Calu3 (cell line): ENCODE data around the gene SPOCD1. TPM values are rescaled to one million over a fixed set of nuclear protein-coding genes. Genes with fewer than 3 reads are reported as not detected.

Experiments used
- BruUV-seq: library from RNA; stranded (reverse); fragments of 400-500 nt; replicated peaks from 2 replicates; lab custom pipeline; 2021; lab: Mats Ljungman, UMichigan
- CTCF ChIA-PET: fragments of 300-600 bp; sonication (Branson Sonifier 250); formaldehyde crosslinking; loops from one replicate; lab custom pipeline; 2022; ENCODE audit warnings: antibody characterized with exemption; lab: Charles Lee
- DNase-seq: peaks from one replicate; pipeline ENCODE4 v3.0.0; 2022
- H3K27ac Mint-ChIP-seq: one replicate; pipeline ENCODE4 v1.8.0; 2022; ENCODE audit warnings: mixed read lengths; ENCODE audit not compliant: unreplicated experiment
- H3K27me3 Mint-ChIP-seq: one replicate; pipeline ENCODE4 v1.8.0; 2022; ENCODE audit warnings: mixed read lengths; ENCODE audit not compliant: unreplicated experiment
- H3K36me3 Mint-ChIP-seq: one replicate; pipeline ENCODE4 v1.8.0; 2022; ENCODE audit warnings: mild to moderate bottlenecking, moderate library complexity, mixed read lengths; ENCODE audit not compliant: insufficient read depth, unreplicated experiment
- H3K4me1 Mint-ChIP-seq: one replicate; pipeline ENCODE4 v1.8.0; 2022; ENCODE audit warnings: mild to moderate bottlenecking, low read depth, mixed read lengths; ENCODE audit not compliant: unreplicated experiment
- H3K4me3 Mint-ChIP-seq: one replicate; pipeline ENCODE4 v1.8.0; 2022; ENCODE audit warnings: mild to moderate bottlenecking, low read depth, moderate library complexity, mixed read lengths; ENCODE audit not compliant: unreplicated experiment
- H3K9me3 Mint-ChIP-seq: one replicate; pipeline ENCODE4 v1.8.0; 2022; ENCODE audit warnings: low read depth, mixed read lengths; ENCODE audit not compliant: unreplicated experiment
- CTCF ChIP-seq: fragments of 200-600 bp; IDR thresholded peaks from one replicate; pipeline ENCODE4 v1.8.0; 2022; ENCODE audit warnings: antibody characterized with exemption; ENCODE audit not compliant: unreplicated experiment
- intact Hi-C: fragments of 100-400 bp; cut with micrococcal nuclease; formaldehyde crosslinking; loops from one replicate; pipeline ENCODE4 v1.10.0; 2022; ENCODE audit not compliant: unreplicated experiment
- total RNA-seq: library from RNA; stranded (reverse); gene quantifications from 2 replicates; pipeline ENCODE4 v1.2.3, GENCODE V29; 2022

SPOCD1 gene
- total RNA-seq, 1 experiment from 2014 or later = 6.3 TPM

DNA sequence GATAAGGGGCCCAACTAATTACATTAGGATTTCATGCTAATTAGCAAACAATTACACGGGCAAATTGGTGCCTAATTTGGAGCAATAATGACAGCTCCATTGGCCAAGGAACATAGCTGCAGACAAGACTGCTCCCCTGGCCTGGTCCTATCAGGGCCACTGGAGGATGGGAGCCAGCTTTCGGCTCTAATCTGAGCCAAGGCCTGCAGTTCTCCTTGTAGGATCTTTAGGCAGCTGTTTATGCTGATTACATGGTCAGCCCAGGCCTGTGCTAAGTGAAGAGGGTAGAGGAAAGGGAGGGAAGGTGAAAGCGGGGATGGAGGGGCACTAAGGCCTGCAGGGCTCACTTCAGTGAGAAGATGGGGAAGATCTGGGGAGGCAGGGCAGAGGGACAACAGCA lies 39.3 kb downstream of the SPOCD1 start:
- no peaks in the 10 kb centered on the region for H3K9me3 Mint-ChIP-seq
- H3K27me3 Mint-ChIP-seq = peaks cover 67% of the 10 kb centered on the region
- no peak overlapping the region for H3K4me3 Mint-ChIP-seq
- no TSS peak for BruUV-seq
- no peak for TF ChIP-seq CTCF
- no peak overlapping the region for H3K27ac Mint-ChIP-seq
- intact Hi-C loops = no loop called here
- peaks cover 3% of the 10 kb centered on the region for H3K36me3 Mint-ChIP-seq
- CTCF ChIA-PET = no interaction called here
- DNase-seq = no peak
- peaks cover 8% of the 10 kb centered on the region for H3K4me1 Mint-ChIP-seq

GRCh38 chr1:31776032-31776431 lies 39.8 kb downstream of the SPOCD1 start:
- intact Hi-C loops = no loop called here
- CTCF ChIA-PET = no interaction called here
- Mint-ChIP-seq H3K4me3 (no peak overlapping the region), H3K4me1 (peaks cover 8% of the 10 kb centered on the region), H3K36me3 (peaks cover 3% of the 10 kb centered on the region), H3K9me3 (no peaks in the 10 kb centered on the region), H3K27me3 (peaks cover 72% of the 10 kb centered on the region), H3K27ac (no peak overlapping the region)
- no TSS peak for BruUV-seq
- TF ChIP-seq CTCF = no peak
- DNase-seq = no peak

GRCh38 chr1:31775210-31775999 lies 40.4 kb downstream of the SPOCD1 start:
- H3K27me3 Mint-ChIP-seq = peaks cover 78% of the 10 kb centered on the region

DNA sequence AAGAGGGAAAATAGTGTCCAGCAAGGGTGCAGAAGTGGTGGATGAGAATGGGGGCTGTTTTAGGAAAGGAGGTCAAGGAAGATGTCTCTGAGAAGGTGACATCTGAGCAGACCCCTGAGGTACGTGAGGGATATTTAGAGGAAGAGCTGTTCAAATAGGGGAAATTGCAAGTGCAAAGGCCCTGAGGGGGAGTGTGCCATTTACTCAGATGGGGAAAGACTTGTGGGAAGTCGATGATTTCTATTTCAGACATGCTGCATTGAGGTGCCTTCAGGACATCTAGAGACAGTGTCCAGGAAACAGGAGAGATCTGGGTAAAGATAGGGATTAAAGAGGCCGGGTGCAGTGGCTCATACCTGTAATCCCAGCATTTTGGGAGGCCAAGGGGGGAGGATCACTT lies 41.3 kb downstream of the SPOCD1 start:
- intact Hi-C loops = no loop called here
- TF ChIP-seq CTCF = no peak
- Mint-ChIP-seq H3K4me3 (no peak overlapping the region), H3K27me3 (peaks cover 87% of the 10 kb centered on the region), H3K4me1 (peaks cover 8% of the 10 kb centered on the region), H3K27ac (no peak overlapping the region), H3K9me3 (no peaks in the 10 kb centered on the region), H3K36me3 (peaks cover 3% of the 10 kb centered on the region)
- CTCF ChIA-PET = no interaction called here
- no peak for DNase-seq
- no TSS peak for BruUV-seq

More at GRCh38 chr1:31775210-31775999, 40.4 kb downstream of the SPOCD1 start:
- Mint-ChIP-seq H3K27ac (no peak overlapping the region), H3K9me3 (no peaks in the 10 kb centered on the region), H3K36me3 (peaks cover 3% of the 10 kb centered on the region), H3K4me1 (peaks cover 8% of the 10 kb centered on the region), H3K4me3 (no peak overlapping the region)
- CTCF ChIA-PET = interaction anchor here (0.6 kb wide), 1 partner anchor 550 kb away, joined by 6 read pairs; no protein-coding TSS in a partner anchor
- DNase-seq = no peak
- TF ChIP-seq CTCF = no peak
- no TSS peak for BruUV-seq
- intact Hi-C loops = no loop called here
